Mammary epithelial cell (primary cell): Measurements from ENCODE around the gene ENDOD1.

ENCODE experiments used
- CTCF ChIP-seq, 2 donors: IDR thresholded peaks in 1 of 2; conservative IDR thresholded peaks in 1 of 2; 2 replicates each; pipeline ENCODE4 v1.5.1; 2011 to 2012; ENCODE audit warnings: inconsistent platforms in 2 of 2, low read length in 2 of 2, mild to moderate bottlenecking in 2 of 2, control low read depth in 1 of 2, low read depth in 1 of 2; ENCODE audit not compliant: insufficient read depth in 1 of 2; ENCODE audit errors: extremely low read depth in 1 of 2
- EZH2 ChIP-seq: IDR thresholded peaks from 2 replicates; pipeline ENCODE4 v1.6.1; 2012; ENCODE audit warnings: low read length, inconsistent platforms, borderline replicate concordance

DNA sequence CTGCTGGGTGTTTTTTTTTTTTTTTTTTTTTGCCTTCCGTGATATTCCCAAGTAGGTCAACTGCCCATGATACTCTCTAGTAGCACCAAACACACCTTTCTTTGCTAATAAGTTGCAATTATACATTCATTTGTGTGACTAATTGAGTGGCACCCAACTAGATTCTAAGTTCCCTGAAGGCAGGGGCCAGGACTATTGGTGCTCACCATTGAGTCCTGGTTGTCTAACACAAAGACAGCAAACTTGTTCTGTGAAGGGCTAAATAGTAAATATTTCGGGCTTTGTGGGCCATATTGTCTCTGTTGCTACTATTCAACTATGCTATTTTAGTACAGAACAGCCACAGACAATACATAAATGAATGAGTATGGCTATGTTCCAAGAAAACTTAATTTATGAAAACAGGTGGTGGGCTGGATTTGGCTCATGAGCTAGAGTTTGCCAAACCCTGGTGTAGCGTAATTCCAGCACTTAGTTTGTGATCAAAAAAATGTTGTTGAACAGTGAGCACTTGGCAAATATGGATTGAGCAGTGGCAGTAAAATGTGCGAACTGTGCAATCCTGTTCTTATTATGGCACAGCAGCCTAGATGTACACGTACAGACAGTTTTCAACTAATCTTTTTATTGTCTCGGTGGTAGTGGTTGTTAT, 11.3 kb downstream of the ENDOD1 start:
- TF ChIP-seq CTCF (conservative IDR thresholded peaks at IDR 0.05 in 1 of 2, IDR thresholded peaks at IDR 0.05 in 1 of 2; ENCODE audit: extremely low read depth in 1 of 2, insufficient read depth in 1 of 2, low read depth in 1 of 2, low read length in 2 of 2): no peak
- TF ChIP-seq EZH2: no peak
